Measurements from ENCODE around the gene PPP2R2B. TPM values are rescaled to one million over a fixed set of nuclear protein-coding genes. Genes with fewer than 3 reads are reported as not detected.

PPP2R2B gene
- total RNA-seq, 1 experiment from 2014 or later = 9.1 TPM

DNA sequence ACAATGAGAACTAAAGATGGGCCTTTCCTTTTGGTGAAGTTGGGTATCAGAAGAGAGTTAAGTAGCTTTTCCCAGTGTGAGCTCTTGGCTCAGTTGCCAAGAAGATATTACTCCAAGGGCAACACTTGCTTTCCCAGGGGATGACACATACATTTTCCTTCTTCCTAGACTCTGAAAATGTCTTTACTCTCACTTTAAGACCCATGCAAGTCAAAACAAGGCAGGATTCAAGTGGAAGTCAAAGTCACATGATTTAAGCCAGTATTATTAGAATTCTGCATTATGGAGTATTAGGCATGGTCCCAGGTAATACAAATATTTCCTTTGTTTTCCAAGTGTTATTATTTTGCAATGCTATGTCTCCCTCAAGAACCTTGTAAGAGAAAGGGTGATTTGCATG, 175.1 kb downstream of the PPP2R2B start:
- no peak for DNase-seq (ENCODE audit: low read depth)

DNA sequence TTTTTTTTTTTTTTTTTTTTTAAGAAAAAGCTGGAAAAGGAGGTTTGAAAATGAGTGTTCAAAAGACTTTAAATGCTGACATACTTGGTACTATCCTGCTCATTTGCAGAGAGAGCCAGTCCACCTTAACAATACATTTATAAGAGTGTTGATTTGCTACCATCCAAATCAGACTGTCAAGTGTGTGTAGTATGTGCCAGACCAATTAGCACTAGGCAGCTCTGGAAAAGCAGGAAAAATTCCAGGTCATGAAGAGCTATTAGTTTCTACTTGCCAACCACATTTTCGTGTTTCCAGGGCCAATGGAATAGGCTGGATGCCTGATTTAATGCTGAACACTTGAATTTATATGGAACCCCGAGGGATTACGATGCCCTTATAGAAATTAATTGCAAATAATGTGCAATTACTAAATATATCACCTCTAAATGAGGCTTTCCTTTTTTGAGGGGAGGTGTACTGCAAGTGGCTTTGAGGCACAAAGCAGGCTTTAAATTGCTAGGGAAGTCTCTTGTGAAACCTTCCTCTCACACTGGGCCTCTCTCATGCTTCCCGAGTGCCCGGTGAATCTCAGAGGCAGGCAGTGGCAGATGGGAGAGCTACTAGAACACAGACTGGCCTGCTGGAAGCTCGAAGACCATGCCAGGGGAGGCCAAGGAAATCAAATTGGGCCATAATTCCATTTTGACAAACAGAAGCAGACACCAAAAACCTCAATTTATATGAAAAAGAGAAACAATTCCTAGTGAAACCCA, 178.7 kb downstream of the PPP2R2B start:
- DNase-seq (ENCODE audit: low read depth) = no peak

DNA sequence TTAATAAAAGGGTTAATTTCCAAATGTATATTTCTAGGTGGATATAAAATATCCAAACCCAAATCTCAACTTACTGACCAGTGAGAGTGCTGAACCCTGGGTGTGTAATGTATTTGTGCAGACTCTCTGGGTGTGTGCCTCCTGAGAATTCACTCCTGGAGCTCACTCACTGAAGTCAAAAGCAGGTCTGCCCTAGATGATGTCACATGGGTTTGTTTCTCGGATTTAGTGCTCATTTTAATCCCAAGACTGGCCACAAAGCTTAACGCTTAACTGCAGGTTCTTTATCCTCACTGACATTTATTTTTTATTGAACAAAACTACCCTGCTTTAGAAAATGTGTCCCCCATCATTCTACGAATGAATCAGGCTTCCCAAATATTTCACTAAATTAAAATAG, 179.4 kb downstream of the PPP2R2B start:
- no peak for DNase-seq (ENCODE audit: low read depth)

DNA sequence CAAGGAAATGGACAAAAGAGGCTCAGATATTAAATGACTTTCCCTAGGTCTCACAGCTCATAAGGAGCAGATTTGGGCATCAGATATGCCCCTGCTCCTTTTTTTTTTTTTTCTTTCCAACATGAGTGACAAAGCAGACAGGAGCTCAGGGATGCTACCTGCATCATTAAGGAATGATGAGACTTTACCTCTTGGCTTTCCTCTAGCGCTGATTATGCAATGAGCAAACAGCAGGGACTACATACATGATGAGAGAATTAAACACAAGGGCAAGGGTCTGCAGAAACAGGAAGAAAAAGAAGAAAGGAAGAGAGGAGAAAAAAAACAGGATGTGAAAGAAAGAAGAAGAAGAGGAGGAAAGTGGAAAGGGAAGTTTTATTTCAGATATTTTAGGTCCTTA, 179.9 kb downstream of the PPP2R2B start:
- DNase-seq (ENCODE audit: low read depth) = no peak

DNA sequence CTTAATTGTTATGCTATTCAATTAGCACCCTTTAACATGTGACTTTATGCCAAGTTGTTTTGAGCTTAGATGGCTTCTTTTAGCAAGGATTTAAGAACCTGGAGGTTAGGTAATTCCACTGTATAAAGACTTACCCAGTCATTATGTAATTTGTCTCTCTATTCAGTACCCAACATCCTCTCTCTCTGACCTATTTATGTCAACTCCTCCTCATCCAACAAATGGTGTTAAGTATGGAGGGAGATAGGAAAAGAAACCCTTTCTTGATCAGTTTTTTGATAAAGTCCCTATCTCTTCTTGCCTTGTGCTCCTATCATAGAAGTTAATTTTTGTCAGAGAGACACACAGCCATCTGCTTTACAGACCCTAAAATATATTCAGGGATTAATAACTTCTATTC, 181.3 kb downstream of the PPP2R2B start:
- DNase-seq (ENCODE audit: low read depth) = no peak

DNA sequence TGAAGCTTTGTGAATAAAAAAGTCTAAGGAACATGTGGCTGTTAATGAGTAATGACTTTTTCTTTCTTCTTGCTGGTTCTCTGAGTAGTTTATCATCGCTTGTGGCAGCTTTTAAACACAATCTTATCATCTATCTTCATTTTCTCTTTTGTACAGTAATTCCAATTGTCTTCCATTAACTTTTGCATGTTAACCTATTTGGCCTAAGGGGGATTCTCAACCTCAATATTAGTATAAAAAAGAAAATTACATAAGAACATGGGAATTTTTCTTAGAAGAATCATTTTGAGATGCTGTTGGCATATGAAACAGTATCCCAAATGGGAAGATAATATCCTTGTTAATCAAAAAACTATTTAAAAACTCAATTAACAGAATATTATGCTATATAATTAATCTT, 182.9 kb downstream of the PPP2R2B start:
- no peak for DNase-seq (ENCODE audit: low read depth)

DNA sequence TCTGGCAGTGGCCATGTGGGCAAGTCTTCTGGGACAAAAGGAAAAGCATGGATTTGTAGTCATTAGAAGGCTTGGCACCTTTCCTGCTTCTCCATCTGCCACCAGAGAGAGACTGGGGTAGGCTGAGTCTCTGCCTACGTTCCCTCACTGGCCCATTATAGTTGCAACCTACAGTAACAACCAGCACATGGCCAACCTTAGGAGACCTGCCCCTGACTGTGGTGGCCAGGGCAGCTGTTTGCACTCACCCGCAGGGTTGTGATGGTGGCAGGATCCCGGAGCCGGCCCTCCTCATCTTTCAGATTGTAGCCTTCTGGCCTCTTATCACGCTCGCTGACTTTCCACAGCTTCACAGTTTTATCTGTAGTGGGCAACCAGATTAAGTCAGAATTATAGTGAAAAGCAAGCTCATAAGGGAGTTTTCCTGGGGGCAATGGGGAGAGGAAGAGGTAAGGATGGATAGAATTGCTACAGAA, 187.6 kb downstream of the PPP2R2B start:
- DNase-seq (ENCODE audit: low read depth) = no peak

DNA sequence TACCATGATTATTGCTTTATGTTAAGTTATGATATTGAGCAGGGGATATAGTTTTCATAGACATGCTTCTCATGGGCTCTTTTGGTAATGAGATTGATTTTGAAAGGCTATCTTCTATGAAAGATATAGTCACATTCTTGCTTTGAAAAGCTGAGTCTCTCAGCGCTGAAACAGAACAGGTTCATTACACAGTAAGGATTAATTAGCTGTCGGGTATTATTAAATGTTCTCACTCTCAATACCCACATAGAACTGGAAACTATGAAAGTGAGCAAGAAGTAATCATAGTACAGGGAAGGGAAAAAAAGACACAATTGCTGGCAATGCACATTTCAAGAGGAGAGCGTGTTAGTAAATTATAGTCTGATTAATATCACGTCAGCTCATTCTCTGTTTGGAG, 190.9 kb downstream of the PPP2R2B start:
- no peak for DNase-seq (ENCODE audit: low read depth)

DNA sequence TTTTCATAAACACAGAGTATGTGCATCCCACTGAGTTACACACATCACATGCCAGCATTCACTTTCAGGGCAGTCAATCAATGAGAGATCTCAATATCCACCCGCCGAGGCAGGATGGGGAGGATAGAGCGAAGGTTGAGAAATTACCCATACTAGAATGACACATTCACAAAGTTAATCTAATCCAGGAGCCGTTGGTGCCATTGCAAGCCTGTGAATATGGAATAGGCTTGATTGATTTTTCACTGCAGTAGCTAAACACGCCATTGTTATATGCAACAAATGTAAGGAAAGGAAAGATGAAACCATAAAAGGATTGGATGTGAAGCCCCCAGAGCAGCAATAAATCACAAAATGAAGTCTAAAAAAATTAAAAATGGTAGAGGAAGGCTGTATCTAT, 194.7 kb downstream of the PPP2R2B start:
- no peak for DNase-seq (ENCODE audit: low read depth)

DNA sequence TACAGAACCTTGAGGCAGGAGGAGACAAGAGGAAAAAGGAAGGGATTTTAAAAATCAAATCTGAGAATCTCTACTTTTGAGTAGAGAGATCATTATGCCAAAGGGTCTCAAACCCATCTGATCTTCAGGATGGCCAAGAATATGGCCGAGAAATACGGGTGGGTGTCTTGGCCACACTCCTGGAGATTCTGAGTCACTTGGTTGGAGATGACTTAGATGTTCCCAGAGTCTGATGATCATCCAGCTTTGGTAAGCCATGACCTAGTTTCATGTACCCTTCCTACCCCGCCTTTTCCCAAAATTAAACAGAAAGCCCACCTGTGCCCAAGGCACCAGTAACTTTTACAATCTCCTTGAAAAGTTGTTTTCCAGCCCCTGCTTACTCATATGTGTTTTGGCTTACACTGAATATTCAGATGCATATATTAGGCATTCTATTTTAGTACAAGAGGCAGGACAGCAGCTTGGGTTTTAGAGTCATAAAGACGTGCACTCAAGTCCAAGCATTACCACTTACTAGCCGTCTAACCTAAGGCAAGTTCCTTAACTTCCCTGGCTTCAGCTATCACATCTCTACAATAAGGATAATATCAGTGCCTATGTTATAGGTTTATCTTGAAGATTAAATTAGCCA, 195.5 kb downstream of the PPP2R2B start:
- DNase-seq (ENCODE audit: low read depth) = no peak

DNA sequence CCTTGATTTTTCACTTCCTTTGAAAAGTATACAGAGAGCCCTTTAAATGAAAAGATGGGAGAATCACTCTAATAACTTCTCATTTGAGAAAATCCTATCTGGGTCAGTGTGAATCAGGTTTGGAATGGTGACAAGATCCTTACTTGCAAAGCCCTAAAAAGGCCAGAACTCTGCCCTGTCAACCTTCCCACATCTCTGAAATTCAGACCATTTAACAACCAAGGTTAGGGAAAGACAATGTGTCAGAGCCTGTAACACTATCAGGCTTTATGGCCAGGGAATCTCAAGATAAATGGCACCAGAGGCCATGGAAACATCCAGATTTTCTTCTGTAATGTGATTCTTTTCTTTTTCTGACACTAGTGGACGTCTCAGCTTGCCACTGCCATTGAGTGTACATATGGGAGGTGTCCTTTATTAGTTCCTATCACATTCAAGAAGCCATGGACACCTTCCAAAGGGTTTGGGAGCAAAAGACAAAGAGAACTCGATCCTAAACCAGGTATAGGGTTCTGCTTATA, 196.9 kb downstream of the PPP2R2B start:
- no peak for DNase-seq (ENCODE audit: low read depth)

DNA sequence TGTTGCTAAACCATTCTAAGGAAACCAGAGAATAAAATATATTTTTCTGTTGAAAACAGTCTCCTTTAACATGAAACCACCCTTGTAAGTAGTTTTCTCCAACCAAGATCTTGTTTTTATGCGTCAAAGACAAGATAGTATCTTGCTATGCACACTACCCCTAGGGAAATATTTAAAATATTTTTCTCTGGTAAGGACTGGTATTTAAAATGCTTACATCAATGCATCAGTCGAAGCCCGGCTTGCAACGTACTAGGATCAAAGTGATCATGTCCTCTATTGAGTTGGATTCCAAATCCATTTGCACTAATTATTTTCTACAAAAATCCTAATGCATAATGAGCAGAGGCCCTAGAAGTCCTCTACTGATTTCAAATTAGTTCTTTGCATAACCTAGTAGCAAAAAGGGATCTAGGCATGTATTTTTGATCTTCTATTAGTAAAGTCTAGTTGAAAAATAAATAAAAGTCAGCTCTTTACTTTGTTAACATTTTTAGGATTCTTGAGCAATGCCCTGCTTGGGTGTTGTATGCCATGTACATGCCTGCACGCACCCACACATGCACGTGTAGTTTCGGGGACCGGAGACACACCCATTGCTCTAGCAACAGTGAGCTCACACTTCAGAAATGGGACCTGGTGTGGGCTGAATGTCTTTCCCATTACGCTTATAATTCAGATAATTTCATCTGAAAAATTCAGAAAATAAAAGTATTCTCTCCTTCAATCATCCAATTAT, 197.5 kb downstream of the PPP2R2B start:
- DNase-seq (ENCODE audit: low read depth) = no peak

DNA sequence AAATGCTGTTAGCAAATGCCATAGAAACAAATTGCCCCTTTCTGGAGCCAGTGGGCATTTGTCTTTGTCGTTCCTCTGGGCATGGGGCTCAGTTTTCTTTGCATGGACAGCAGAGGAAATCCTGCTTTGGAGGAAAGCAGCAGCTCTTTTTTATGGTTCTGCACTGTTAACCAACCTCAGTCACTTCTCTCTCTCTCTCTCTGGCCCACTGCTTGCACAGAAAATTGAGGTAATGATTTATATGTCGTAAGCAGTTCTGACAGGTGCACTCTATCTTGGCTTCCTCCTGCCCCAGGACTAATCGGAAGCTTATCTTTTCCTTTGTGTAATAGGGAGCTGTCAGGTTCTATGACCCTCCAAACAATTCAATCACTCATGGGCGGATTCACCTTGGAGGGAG, 202.9 kb downstream of the PPP2R2B start:
- no peak for DNase-seq (ENCODE audit: low read depth)

DNA sequence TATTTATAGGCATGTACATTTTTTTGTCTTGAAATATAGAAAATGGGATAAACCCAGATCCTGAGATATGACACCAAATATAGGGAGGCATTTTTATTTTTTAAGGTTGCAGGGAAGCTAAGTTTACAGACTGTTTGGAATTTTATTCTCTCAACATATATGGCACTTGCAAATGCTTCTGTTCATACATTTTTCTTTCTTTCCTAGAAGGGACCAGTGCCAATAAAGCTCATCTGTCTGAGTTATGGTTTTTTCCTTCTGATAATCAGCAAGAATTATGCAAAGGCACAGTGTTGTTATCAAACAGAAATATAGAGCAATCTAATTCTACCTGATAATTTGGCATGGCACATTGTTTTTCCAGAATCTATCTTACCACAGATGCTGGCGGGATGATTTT, 205.7 kb downstream of the PPP2R2B start:
- DNase-seq (ENCODE audit: low read depth) = no peak

DNA sequence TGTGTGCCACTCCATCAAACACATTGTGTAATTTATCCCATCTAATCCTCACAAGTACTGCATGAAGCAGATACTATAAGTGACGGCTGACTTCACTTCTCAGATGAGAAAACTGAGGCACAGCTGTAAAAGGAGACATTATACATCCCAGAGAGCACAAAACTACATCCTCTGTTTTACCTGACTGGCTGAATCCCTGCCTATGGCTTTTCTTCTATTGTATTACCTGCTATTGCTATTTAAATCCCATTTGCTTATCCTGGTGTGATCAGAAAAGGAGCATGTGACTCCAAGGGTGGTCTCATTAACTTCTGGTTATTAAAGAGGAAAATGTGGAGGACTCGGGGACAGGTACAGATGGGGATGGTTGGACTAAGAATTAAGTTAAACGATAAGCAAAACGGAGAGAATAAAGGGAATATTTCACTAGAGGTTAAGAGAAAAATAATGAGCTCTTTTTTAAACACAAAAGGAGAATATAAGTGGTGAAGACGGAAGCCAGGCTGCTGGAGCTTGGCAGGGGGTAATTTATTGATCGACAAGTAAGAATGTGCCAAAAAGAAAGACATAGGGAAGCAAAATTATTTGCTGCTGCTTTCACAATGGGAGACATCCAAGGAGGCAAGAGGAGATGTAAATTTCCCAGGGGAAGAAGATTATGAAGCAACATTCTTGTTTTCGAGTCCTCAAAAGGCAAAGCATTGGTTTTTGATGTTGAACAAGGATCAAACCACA, 206.8 kb downstream of the PPP2R2B start:
- DNase-seq (ENCODE audit: low read depth) = no peak

DNA sequence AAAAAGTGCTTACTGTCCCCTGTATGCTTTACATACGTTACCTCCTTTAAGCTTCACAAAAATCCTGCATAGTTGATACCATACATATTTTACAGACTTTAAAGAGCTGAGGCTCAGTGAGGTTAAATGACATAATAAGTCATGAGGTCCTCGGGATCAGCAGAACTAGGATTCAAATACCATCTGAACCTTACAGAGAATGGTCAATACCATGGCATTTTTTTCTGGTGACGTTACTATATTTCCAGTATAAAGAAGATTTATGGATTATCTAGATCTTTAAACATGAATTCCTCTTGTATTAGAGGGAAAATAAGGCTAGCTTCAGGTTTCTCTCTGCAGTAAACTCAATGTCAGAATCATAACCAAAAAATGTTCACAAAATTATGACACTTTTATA, 208.9 kb downstream of the PPP2R2B start:
- DNase-seq (ENCODE audit: low read depth) = no peak

DNA sequence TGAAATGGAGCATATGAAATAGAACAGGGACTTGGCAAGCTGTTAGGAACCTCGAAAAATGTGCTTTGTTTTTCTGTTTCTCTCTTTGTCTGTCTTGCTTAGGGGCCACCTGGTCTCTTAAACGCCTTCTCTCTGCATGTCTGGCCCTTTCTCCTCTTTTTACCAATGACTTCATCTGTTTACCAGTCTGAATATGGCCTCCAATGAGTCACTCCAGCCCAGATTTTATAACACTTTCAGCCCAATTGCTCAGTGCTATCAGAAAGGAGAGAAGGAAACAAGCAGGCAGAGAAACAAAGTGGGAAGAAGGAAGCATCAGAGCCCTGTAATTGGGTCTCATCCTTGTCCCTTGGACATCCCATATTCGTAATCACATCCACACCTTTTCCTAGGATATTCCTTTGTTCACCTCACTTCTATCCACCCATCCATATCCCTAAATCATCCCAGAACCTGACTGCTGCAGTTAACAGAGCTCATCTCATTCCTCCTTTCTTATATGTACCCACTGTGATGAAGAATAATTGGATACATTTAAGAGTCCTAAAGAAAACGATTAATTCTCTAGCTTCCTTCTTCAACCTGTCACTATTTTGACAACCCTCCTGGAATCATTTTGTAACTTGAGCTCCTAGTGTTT, 210.8 kb downstream of the PPP2R2B start:
- DNase-seq (ENCODE audit: low read depth) = peak; percentile 70

DNA sequence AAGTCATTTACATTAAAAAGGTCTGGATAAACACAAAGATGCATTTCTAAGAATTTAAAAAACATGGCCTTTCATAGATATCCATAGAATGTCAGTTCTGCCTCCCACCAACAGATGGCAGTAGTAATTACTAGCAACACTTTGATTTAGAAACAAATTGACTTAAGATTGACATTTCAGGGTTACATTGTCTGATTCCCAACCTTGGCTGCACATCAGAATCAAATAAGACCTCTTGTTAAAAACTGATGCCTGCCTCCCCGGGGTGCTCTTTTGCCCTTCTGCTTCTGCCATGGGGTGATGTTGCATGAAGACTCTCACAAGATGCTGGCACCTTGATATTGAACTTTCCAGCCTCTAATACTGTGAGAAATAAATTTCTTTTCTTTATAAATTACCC, 216.3 kb downstream of the PPP2R2B start:
- peak; percentile 20 for DNase-seq (ENCODE audit: low read depth)

DNA sequence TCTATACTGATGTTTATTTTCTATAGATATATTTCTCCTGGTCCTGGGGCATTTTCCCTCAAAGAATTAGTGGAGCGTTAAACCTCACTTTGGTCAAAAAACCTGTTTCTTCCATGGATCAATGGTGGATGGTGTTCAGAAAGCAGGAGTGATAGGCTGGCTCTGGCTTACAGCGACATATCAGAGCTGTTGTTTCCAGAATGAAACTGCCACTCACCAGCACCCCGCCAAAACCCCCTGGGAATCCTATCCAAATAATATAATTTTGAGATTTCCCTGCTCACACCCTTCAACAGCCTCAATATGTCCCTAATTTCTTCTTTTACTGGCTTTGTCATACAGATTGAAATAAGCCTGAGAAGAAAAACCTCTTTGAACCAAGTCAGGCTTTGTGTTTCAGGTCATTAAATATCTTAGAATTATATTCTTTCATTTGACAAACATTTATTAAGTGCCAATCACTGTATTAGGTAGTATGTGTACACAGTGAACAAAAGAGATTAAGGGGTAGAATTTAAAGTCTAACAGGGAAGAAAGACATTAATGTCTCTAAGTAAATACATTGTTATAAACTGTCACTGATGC, 218.1 kb downstream of the PPP2R2B start:
- no peak for DNase-seq (ENCODE audit: low read depth)

DNA sequence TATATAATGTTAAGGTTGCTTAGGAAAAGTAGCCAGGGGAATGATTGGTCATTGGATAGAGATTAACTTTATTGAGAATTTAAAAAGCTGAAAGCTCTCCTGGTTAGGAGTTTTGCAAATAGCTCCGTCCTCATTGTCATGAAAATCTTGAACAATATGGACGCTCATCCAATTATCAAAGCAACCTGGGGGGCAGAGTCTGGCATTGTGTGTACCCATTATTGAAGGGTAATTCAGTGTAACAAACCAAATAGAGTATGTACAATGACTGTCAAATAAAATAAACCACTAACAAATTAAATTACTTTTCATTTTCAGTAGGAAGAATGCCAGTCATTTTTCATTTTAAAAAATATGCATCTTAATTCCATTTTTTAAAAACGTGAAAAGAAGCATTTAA, 218.6 kb downstream of the PPP2R2B start:
- DNase-seq (ENCODE audit: low read depth) = no peak

DNA sequence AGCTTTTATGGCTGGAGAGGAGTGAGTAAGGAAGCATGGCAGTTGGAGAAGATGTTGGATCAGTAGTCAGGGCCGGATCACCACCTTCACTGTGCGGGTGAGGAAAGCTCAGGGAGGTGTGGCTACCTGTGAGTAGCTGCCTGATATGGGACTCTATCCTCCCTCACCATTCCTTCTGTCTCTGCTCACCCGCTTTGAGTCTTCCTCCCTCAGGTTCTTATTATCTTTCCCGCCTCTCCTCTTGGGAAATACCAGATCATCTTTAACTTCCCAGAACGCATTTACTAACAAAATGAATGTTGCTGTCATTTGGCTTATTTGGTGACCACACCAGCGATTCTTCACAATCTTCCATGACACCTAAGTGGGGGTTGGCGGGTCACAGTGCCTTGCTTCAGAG, 221.9 kb downstream of the PPP2R2B start:
- DNase-seq (ENCODE audit: low read depth) = no peak
